Neural cell (in vitro differentiated cells): Measurements from ENCODE around the gene CASP10. TPM values are rescaled to one million over a fixed set of nuclear protein-coding genes. Genes with fewer than 3 reads are reported as not detected.
"Not testable (repeated sequence)": the region's sequence is repeated elsewhere in the genome, so short reads cannot be mapped to it uniquely, and the experiment has no call there.

Source experiments
- H2AFZ ChIP-seq: fragments of 200-600, 300-800 bp; sonication (generic), shearing (Covaris generic); 2 replicates; pipeline ENCODE4 v1.6.0; 2014; ENCODE audit warnings: low read depth, mild to moderate bottlenecking, antibody characterized with exemption, low read length, moderate library complexity
- H3F3A ChIP-seq: fragments of 200-600 bp; shearing (Covaris generic); 2 replicates; pipeline ENCODE4 v1.6.1; 2016; ENCODE audit warnings: mild to moderate bottlenecking, moderate library complexity, mixed read lengths, antibody characterized with exemption, low read length; ENCODE audit not compliant: insufficient read depth, poor library complexity, severe bottlenecking
- H3K27ac ChIP-seq: fragments of 200-600, 300-800 bp; sonication (generic), shearing (Covaris generic); 2 replicates; pipeline ENCODE4 v1.5.1; 2014; ENCODE audit warnings: mild to moderate bottlenecking, low read length, moderate library complexity
- H3K27me3 ChIP-seq: fragments of 300-800, 200-600 bp; sonication (generic), shearing (Covaris generic); 2 replicates; pipeline ENCODE4 v1.6.0; 2014; ENCODE audit warnings: mild to moderate bottlenecking, low read depth, low read length, moderate library complexity; ENCODE audit not compliant: insufficient read depth
- H3K36me3 ChIP-seq: fragments of 300-800, 200-600 bp; sonication (generic), shearing (Covaris generic); 2 replicates; pipeline ENCODE4 v1.5.1; 2014; ENCODE audit warnings: mild to moderate bottlenecking, antibody characterized with exemption, low read length, moderate library complexity; ENCODE audit not compliant: insufficient read depth
- H3K4me2 ChIP-seq: fragments of 300-800, 200-600 bp; sonication (generic), shearing (Covaris generic); 2 replicates; pipeline ENCODE4 v1.6.0; 2014; ENCODE audit warnings: mild to moderate bottlenecking, low read length
- H3K4me3 ChIP-seq: fragments of 300-800, 200-600 bp; sonication (generic), shearing (Covaris generic); 2 replicates; pipeline ENCODE4 v1.5.1; 2014; ENCODE audit warnings: mild to moderate bottlenecking, low read length, moderate library complexity
- H3K79me2 ChIP-seq: fragments of 200-600 bp; shearing (Covaris generic); replicated peaks from 2 replicates; pipeline ENCODE4 v1.6.0; 2014; ENCODE audit warnings: mild to moderate bottlenecking, low read length, moderate library complexity; ENCODE audit not compliant: insufficient read depth
- H3K9ac ChIP-seq: fragments of 300-800, 200-600 bp; sonication (generic), shearing (Covaris generic); 2 replicates; pipeline ENCODE4 v1.6.1; 2016; ENCODE audit warnings: mild to moderate bottlenecking, low read length, mixed read lengths
- H3K9me2 ChIP-seq: fragments of 200-600 bp; shearing (Covaris generic); 2 replicates; pipeline ENCODE4 v1.6.1; 2016; ENCODE audit warnings: mild to moderate bottlenecking, low read length, mixed read lengths; ENCODE audit not compliant: insufficient read depth
- H3K9me3 ChIP-seq: fragments of 200-600, 300-800 bp; sonication (generic), shearing (Covaris generic); 2 replicates; pipeline ENCODE4 v1.6.1; 2016; ENCODE audit warnings: mild to moderate bottlenecking, mixed run types, low read length, moderate library complexity, mixed read lengths
- H4K20me1 ChIP-seq: fragments of 200-600 bp; shearing (Covaris generic); 2 replicates; pipeline ENCODE4 v1.6.1; 2016; ENCODE audit warnings: mild to moderate bottlenecking, mixed run types; ENCODE audit not compliant: insufficient read depth
- CTCF ChIP-seq: fragments of 450-650 bp; IDR thresholded peaks from 2 replicates; pipeline ENCODE4 v1.5.1; 2014; ENCODE audit warnings: antibody characterized with exemption, mild to moderate bottlenecking, moderate library complexity; ENCODE audit not compliant: poor library complexity, severe bottlenecking
- EP300 ChIP-seq: fragments of 450-650 bp; conservative IDR thresholded peaks from 2 replicates; pipeline ENCODE4 v1.6.1; 2014; ENCODE audit warnings: antibody characterized with exemption, mild to moderate bottlenecking, moderate library complexity; ENCODE audit not compliant: poor library complexity, severe bottlenecking
- MXI1 ChIP-seq: fragments of 450-650 bp; conservative IDR thresholded peaks from 2 replicates; pipeline ENCODE4 v1.6.1; 2014; ENCODE audit warnings: antibody characterized with exemption, mild to moderate bottlenecking; ENCODE audit not compliant: poor library complexity, severe bottlenecking
- POLR2AphosphoS5 ChIP-seq: IDR thresholded peaks from 2 replicates; pipeline ENCODE4 v1.6.1; 2012
- RAD21 ChIP-seq: fragments of 450-650 bp; conservative IDR thresholded peaks from 2 replicates; pipeline ENCODE4 v1.6.1; 2014; ENCODE audit warnings: antibody characterized with exemption, mild to moderate bottlenecking, moderate library complexity
- TAF1 ChIP-seq: IDR thresholded peaks from 2 replicates; pipeline ENCODE4 v1.6.1; 2012; ENCODE audit warnings: low read depth
- polyA plus RNA-seq: library from polyadenylated mRNA; depleted of rRNA; stranded (reverse); fragments of >200 nt; gene quantifications from 2 replicates; pipeline ENCODE4 v1.2.3, GENCODE V29; 2014
- TF ChIP-seq, protein P1 (sequence below): IDR thresholded peaks from 2 replicates; pipeline ENCODE4 v1.6.1; 2012; ENCODE audit warnings: borderline replicate concordance

The CASP10 gene
- polyA plus RNA-seq, 1 donor from 2014 or later = not detected

- Histone ChIP-seq H3K79me2 (no peaks in the 10 kb centered on the region), H3K36me3 (no peaks in the 10 kb centered on the region), H3K9me3 (no peaks in the 10 kb centered on the region), H3K27ac (no peak overlapping the region), H2AFZ (no peak overlapping the region), H3K4me3 (no peak overlapping the region), H3K4me2 (no peak overlapping the region), H3F3A (no peaks in the 10 kb centered on the region), H4K20me1 (no peaks in the 10 kb centered on the region), H3K27me3 (no peaks in the 10 kb centered on the region), H3K9ac (no peak overlapping the region), H3K9me2 (no peaks in the 10 kb centered on the region)
- TF ChIP-seq TAF1 (no peak), RAD21 (no peak), POLR2AphosphoS5 (no peak), CTCF (no peak), MXI1 (no peak), EP300 (no peak)
- TF ChIP-seq, protein P1, sequence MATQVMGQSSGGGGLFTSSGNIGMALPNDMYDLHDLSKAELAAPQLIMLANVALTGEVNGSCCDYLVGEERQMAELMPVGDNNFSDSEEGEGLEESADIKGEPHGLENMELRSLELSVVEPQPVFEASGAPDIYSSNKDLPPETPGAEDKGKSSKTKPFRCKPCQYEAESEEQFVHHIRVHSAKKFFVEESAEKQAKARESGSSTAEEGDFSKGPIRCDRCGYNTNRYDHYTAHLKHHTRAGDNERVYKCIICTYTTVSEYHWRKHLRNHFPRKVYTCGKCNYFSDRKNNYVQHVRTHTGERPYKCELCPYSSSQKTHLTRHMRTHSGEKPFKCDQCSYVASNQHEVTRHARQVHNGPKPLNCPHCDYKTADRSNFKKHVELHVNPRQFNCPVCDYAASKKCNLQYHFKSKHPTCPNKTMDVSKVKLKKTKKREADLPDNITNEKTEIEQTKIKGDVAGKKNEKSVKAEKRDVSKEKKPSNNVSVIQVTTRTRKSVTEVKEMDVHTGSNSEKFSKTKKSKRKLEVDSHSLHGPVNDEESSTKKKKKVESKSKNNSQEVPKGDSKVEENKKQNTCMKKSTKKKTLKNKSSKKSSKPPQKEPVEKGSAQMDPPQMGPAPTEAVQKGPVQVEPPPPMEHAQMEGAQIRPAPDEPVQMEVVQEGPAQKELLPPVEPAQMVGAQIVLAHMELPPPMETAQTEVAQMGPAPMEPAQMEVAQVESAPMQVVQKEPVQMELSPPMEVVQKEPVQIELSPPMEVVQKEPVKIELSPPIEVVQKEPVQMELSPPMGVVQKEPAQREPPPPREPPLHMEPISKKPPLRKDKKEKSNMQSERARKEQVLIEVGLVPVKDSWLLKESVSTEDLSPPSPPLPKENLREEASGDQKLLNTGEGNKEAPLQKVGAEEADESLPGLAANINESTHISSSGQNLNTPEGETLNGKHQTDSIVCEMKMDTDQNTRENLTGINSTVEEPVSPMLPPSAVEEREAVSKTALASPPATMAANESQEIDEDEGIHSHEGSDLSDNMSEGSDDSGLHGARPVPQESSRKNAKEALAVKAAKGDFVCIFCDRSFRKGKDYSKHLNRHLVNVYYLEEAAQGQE = no peak
These were observed 44.5 kb upstream of the CASP10 start for GRCh38 chr2:201138401-201138970.

DNA sequence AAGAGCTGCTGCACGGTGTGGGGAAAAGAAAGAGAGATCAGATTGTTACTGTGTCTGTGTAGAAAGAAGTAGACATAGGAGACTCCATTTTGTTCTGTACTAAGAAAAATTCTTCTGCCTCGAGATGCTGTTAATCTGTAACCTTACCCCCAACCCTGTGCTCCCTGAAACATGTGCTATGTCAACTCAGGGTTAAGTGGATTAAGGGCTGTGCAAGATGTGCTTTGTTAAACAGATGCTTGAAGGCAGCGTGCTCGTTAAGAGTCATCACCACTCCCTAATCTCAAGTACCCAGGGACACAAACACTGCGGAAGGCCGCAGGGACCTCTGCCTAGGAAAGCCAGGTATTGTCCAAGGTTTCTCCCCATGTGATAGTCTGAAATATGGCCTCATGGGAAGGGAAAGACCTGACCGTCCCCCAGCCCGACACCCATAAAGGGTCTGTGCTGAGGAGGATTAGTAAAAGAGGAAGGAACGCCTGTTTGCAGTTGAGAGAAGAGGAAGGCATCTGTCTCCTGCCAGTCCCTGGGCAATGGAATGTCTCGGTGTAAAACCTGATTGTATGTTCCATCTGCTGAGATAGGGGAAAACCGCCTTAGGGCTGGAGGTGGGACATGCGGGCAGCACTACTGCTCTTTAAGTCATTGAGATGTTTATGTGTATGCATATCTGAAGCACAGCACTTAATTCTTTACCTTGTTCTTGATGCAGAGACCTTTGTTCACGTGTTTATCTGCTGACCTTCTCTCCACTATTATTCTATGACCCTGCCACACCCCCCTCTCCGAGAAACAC is 43.8 kb upstream of the CASP10 start:
- not testable (repeated sequence) for H3K9me2 ChIP-seq, H3F3A ChIP-seq, H3K9ac ChIP-seq, H4K20me1 ChIP-seq, H3K36me3 ChIP-seq, H3K79me2 ChIP-seq, H3K4me2 ChIP-seq, H3K9me3 ChIP-seq, H2AFZ ChIP-seq, H3K4me3 ChIP-seq, H3K27me3 ChIP-seq, H3K27ac ChIP-seq
